ENCODE data around the gene ATP5PO. TPM values are rescaled to one million over a fixed set of nuclear protein-coding genes. Genes with fewer than 3 reads are reported as not detected.
"Not testable (repeated sequence)": the region's sequence is repeated elsewhere in the genome, so short reads cannot be mapped to it uniquely, and the experiment has no call there.

Gene ATP5PO
- total RNA-seq, 1 donor: 114 TPM

DNA sequence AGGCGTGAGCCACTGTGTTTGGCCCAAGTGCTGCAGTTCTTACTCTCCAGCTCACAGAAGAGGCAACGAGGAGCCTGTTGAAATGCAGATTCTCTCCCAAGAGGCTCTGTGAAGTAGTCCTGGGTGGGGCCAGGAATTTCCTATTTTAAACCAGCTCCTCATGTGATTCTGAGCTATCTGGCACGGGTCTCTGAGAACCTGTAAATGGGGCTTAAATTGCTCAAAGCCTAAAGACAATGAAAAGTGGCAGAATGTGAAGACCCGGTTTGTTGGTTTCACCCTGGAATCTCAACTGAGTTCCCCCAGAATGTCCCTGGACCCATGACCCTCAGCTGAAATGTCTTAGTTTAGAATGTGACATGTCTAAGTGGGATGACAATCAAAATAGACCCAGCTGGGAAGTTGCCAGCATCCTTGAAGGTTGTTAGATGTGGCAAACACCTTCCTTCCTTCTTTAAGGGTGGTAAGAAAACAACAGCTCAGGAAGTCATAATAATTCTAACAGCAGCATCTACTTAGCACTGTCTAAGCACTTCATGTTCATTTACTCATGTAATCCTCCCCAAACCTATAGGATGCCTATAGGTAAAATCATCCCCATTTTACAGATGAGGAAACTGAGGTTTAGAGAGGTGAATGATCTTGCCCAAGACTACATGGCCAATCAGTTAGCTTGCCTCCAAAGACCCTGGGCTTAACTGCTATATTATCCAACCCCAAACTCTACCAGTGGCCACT is 20.9 kb upstream of the ATP5PO start:
- DNase-seq (ENCODE audit: low read depth): peak; percentile 68
- H3K4me3 ChIP-seq (ENCODE audit: low read depth, low read length): no peak overlapping the region
- TF ChIP-seq, protein P1, sequence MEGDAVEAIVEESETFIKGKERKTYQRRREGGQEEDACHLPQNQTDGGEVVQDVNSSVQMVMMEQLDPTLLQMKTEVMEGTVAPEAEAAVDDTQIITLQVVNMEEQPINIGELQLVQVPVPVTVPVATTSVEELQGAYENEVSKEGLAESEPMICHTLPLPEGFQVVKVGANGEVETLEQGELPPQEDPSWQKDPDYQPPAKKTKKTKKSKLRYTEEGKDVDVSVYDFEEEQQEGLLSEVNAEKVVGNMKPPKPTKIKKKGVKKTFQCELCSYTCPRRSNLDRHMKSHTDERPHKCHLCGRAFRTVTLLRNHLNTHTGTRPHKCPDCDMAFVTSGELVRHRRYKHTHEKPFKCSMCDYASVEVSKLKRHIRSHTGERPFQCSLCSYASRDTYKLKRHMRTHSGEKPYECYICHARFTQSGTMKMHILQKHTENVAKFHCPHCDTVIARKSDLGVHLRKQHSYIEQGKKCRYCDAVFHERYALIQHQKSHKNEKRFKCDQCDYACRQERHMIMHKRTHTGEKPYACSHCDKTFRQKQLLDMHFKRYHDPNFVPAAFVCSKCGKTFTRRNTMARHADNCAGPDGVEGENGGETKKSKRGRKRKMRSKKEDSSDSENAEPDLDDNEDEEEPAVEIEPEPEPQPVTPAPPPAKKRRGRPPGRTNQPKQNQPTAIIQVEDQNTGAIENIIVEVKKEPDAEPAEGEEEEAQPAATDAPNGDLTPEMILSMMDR (IDR thresholded peaks at IDR 0.05; ENCODE audit: insufficient read depth, low read depth, low read length): no peak

DNA sequence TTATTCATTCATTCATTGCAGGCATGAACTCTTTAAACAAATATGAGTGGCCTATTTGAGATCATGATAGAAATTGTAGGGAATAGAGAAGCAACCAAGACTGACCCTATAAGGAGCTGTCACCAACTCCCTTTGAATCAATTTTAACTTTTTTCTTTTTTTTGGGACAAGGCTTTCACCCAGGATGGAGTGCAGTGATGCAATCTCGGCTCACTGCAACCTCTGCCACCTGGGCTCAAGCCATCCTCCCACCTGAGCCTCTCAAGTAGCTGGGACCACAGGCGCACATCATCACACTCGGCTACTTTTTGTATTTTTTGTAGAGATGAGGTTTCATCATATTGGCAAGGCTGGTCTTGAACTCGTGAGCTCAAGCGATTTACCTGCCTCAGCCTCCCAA is 17.1 kb upstream of the ATP5PO start:
- H3K4me3 ChIP-seq (ENCODE audit: low read depth, low read length): peak overlapping the region; percentile 80
- DNase-seq (ENCODE audit: low read depth): no peak
- TF ChIP-seq, protein P1 (IDR thresholded peaks at IDR 0.05; ENCODE audit: insufficient read depth, low read depth, low read length): no peak

DNA sequence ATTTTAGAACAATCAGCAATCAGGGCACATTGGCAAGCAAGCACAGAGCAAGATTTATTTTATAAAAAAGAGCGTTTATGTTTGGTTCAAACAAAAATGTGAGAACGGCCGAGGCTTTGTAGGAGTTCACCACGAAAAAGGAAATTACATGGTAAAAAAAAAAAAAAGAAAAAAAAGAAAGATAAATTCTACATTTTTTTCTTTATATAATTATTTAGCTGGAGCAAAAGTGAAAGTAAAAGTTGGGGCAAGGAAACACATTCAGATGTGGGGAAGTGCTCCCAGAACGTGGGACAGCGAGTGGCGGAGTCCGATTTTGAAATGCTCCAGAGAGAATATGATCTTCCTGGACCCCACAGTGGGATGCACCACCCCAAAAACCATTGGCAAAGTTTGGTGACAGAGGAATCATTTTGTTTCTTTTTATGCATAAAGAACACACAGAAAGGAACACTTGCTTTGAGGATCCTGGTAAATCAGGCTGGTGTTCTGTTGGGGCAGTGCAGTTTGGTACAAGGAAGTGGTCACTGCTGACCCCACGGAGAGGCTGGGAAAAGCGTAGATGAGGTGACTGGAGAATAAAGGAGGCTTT is 16.3 kb upstream of the ATP5PO start:
- peak; percentile 60 for DNase-seq (ENCODE audit: low read depth)
- TF ChIP-seq, protein P1 (IDR thresholded peaks at IDR 0.05; ENCODE audit: insufficient read depth, low read depth, low read length): no peak
- H3K4me3 ChIP-seq (ENCODE audit: low read depth, low read length): peak overlapping the region; percentile 80

DNA sequence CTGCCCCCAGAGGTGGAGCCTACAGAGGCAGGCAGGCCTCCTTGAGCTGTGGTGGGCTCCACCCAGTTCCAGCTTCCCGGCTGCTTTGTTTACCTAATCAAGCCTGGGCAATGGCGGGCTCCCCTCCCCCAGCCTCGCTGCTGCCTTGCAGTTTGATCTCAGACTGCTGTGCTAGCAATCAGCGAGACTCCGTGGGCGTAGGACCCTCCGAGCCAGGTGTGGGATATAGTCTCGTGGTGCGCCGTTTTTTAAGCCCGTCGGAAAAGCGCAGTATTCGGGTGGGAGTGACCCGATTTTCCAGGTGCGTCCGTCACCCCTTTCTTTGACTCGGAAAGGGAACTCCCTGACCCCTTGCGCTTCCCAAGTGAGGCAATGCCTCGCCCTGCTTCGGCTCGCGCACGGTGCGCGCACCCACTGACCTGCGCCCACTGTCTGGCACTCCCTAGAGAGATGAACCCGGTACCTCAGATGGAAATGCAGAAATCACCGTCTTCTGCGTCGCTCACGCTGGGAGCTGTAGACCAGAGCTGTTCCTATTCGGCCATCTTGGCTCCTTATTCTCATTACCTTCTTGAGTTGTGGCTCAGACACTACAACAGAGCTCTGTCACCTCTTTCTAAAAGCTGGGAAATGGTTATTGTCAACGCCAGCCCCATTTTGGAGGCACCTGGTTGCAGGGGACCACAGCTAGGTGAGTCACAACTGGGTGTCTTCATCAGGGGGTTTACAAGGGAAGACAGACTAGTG is 15.6 kb upstream of the ATP5PO start:
- DNase-seq (ENCODE audit: low read depth): peak; percentile 60
- peak overlapping the region; percentile 80 for H3K4me3 ChIP-seq (ENCODE audit: low read depth, low read length)

DNA sequence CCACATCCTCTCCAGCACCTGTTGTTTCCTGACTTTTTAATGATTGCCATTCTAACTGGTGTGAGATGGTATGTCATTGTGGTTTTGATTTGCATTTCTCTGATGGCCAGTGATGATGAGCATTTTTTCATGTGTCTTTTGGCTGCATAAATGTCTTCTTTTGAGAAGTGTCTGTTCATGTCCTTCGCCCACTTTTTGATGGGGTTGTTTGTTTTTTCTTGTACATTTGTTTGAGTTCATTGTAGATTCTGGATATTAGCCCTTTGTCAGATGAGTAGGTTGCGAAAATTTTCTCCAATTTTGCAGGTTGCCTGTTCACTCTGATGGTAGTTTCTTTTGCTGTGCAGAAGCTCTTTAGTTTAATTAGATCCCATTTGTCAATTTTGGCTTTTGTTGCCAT is 10.6 kb upstream of the ATP5PO start:
- not testable (repeated sequence) for DNase-seq (ENCODE audit: low read depth); H3K4me3 ChIP-seq (ENCODE audit: low read depth, low read length)

DNA sequence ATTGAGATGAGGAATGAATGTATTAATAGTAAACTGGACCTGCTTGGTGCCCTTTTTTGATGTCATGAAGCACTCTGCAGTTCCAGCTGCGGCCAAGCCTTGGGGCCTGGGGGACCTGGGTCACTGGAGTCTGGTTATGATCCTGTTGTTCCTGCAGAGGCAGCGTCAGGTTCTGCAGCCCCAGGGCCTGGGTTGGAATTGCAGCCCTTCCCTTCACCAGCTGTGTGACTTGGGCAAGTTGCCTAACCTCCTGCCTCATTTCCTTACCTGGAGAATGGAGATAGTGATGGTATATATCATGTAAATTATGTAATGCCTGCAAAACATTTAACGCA is 9.1 kb upstream of the ATP5PO start:
- TF ChIP-seq, protein P1 (IDR thresholded peaks at IDR 0.05; ENCODE audit: insufficient read depth, low read depth, low read length): no peak
- H3K4me3 ChIP-seq (ENCODE audit: low read depth, low read length): no peak overlapping the region
- peak; percentile 14 for DNase-seq (ENCODE audit: low read depth)

DNA sequence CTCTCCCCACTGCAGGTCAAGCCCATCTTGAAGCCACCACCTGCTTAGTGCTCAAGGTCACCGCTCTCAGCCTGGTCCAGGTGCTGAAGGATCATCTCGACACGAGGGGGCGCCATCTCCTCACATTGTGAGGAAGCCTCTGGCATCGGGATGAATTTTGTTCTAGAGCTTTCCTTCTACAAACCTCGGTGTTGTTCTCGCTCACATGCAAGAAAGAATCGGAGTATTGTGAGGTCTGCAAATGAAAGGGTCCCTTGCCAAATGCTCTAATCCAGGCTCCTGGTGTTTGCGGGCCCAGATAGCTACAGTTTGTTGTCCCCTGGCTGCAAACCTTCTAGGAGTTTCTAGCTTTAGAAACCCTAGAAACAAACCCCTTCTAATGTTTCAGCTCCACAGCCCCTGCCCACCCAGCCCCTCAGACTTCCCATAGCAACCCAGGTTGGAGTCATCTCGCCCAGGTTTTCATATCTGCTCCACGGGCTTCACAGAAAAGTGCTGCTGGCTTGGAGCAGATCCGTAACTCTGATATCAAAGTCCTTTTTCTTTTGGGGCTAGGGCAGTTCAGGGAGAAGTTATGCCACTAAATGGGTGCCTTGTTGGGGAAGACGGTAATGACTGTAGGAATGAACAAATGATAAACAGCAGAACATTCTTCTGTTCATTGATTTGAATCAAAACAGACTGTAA is 8.6 kb upstream of the ATP5PO start:
- no peak overlapping the region for H3K4me3 ChIP-seq (ENCODE audit: low read depth, low read length)
- TF ChIP-seq, protein P1 (IDR thresholded peaks at IDR 0.05; ENCODE audit: insufficient read depth, low read depth, low read length): peak; percentile 95
- peak; percentile 83 for DNase-seq (ENCODE audit: low read depth)
